GM21367 (cell line): ENCODE data around the gene IL5RA.

ENCODE experiments used
- ATAC-seq: cut with Tn5 transposase; IDR thresholded peaks from one replicate; pipeline ENCODE4 v1.9.1; 2021; ENCODE audit not compliant: unreplicated experiment

IL5RA gene

DNA sequence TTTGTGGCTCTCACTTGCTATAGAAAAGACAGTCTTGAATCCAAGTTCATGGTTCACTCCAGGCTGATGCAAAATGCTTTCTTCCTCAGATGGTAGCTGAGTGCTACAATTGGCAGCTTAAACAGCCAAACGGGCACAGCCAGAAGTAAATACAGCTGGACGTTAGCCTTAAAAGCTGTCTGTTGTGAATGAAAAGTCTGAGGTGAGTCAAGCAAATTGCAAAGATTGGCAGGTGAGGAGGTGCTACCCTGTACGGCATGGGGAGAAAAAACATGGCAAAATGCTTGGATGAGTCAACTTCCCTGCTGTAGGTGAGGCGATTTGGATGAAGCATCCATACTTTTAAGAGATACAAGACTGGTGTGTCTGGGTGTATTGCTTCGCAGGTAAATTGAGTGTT, 40.5 kb downstream of the IL5RA start:
- no peak for ATAC-seq

DNA sequence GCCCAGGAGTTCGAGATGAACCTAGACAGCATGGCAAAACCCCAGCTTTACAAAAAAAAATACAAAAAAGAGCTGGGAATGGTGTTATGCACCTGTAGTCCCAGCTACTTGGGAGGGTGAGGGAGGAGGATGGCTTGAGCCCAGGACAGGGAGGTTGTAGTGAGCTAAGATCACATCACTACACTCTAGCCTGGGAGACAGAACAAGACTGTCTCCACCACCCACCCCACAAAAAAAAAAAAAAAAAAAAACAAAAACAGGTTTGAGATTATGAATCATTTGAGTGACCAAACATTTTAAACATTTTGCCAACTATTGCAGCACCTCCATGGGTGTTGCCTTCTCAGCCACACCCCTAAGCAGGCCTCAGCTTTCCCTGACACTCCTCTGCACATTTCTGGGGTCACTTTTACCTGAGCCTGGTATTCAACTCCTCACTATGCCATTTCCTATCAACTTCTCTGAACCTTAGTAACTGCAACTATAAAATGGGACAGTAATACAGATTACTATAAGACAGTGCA, 41.8 kb downstream of the IL5RA start:
- ATAC-seq = no peak

DNA sequence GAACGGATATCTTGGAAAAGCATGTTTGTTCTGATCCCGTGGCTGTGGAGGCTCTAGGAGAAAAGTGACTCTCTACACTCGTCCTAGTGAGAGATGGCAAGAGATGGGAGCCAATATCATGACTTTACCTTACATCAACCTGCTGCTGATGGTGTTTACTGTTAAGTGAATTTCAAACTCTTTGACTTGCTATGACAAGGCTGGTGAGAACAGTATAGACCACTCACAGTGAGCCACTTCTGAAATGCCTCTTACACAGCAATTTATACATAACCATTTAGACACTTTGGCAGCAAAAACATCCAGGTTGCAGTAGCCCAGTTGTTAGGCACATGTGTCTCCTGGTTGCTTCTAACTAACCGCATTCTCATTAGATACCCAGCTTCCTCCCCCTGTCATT, 43.3 kb downstream of the IL5RA start:
- ATAC-seq = no peak

DNA sequence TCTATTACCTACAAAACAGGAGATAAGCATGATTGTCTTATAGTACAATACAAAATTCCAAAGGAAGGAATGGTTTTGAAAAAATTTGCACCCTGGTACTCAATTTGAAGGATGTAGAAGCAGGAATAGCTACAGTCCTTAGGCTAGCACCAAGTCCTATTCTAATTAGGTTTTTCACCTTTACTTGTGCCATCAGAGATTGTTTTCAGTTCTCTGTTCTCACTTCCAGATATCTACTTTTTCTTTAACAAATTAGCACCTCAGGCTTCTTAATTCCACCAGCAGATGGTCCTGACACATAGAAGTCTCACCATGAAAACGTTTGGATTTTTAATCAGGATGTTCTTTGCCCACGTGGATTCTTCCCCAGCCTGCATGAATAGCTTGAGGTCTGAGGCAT, 43.8 kb downstream of the IL5RA start:
- peak; percentile 86 for ATAC-seq

DNA sequence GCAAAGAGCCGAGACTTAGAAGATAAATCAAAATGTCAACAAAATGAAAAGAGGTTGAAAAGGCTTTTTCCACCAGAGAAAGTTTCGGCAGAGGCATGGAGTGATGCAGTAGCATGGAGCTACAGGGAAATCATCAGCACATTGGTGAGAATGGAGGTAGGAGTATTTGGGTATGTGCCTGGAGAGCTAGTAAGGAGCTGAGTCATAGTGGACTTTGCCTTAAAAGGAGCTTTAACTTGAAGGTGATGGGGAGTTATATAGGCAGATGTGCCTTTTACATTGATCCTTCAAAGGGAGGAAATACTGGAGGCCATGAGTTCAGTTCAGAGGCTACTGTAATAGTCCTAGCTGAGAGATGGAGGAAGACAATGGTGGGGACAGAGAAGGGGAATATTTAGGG, 44.3 kb downstream of the IL5RA start:
- no peak for ATAC-seq

DNA sequence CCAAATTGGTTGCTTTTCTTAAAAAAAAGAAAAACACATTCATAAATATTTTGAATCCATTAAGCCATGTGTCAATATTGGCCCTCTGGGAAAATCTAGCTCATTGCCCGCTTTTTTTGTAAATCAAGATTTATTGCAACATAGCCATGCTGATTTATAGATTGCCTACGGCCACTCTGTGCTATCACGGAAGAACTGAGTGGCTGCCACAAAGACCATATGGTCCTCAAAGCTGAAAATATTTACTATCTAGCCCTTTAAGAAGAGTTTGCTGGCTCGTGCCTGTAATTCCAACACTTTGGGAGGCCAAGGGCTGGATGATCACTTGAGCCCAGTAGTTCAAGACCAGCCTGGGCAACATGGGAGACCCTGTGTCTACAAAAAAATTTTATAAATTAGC, 45.9 kb downstream of the IL5RA start:
- ATAC-seq = no peak

DNA sequence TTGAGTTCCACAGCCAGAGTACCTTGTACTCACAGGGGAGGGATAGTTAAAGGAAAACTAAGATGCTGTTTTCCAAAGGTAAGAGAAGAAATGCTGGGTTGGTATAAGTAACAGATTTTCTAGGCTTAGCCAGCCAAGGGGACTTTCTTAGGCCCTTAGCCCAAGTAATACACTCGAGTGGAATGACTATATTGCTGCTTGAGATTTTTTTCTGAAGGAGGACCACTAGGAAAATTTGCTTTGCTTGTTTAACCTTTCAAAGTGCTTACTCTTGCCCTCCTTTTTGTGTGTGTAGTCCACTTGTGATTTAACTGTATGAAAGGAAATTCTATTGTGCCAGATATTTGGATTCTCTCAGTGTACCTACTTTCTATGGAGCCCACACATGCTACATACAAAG, 50.5 kb downstream of the IL5RA start:
- no peak for ATAC-seq

DNA sequence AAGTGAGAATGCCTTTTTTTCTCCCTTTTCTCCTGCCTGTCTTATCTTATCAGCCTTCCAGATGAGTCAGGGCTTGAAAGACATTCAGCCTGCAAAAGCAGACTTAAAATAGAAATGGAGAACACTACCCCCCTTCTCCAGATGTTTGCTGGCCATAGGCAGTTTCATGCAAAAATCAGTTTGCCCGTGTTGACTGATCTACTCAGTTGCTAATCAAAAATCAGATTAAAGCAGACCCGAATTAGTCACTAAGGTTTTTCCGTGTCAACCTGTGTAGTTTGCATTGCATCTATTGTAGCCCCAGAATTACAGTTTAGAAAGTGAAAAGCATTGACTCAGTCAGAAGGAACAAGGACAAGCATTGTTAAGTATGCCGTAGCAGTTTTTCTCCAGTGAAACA, 56.2 kb downstream of the IL5RA start:
- ATAC-seq = no peak

DNA sequence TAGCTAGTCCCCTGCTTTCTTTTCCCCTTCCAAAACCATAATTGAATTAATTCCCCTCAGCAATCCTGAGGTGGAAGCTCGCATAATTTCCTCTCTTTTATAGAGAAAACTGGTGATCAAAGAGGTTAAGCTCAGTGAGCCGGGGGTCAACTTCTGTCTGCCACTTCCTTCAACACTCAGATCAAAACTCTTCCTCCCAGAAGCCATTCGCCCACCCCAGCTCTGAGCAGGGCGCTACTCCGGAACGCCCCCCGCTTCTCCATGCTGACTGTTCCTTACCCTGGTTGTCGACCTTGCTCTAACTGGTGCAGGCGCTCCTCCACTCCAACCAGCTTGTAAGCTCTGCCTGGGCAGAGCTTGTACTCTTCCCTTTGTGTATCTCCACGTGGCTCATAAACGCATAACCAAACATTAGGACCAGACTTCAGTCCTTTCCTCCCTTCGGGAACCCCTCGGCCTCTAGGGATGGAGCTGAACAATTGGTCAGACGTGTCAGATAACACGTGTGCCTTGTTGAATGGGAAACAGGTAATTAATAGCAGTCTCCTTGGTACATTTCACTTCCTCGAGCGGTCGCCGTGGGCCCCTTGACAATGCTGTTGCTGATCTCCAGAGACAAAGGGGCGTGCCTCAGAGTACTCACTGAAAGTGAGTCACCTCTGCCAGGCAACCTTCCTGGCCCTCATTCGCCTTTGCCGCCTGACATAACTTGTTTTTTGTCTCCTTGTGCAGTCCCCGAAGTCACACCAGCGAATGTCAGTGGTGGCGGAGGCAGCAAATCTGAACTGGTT, 71.8 kb downstream of the IL5RA start:
- peak; percentile 90 for ATAC-seq

DNA sequence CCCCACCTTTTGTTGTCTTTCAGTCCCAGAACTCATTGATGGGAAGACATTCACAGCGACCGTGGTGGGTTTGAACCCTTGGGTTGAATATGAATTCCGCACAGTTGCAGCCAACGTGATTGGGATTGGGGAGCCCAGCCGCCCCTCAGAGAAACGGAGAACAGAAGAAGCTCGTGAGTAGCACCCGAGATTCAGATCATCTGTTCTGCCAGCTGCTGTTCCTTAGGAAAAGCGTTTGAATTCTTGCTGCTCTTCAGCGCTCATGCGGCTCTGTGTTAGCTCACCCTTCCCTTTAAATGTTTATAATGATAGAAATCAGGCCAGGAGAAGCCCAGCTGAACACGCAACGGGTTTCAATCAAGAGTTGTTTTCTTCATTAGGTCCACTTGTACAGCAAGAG, 73.0 kb downstream of the IL5RA start:
- no peak for ATAC-seq

DNA sequence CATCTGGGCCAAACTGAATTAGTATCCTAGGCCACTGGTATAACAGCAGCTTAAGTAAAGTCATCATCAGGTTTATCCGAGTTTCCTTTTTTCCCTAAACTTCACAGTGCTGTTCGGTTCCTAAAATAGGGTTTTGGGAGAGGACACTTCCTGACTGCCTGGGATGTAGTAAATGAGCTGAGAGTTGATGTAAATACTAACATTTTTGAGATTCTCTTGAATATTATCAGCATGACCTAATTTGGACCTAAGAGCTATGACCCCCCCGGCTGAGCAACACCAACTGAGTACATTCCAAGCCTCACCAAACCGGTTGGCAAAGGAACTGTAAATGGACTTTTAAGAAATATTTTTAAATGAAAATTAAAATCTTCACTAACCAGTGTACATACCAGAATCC, 78.8 kb downstream of the IL5RA start:
- ATAC-seq = no peak

DNA sequence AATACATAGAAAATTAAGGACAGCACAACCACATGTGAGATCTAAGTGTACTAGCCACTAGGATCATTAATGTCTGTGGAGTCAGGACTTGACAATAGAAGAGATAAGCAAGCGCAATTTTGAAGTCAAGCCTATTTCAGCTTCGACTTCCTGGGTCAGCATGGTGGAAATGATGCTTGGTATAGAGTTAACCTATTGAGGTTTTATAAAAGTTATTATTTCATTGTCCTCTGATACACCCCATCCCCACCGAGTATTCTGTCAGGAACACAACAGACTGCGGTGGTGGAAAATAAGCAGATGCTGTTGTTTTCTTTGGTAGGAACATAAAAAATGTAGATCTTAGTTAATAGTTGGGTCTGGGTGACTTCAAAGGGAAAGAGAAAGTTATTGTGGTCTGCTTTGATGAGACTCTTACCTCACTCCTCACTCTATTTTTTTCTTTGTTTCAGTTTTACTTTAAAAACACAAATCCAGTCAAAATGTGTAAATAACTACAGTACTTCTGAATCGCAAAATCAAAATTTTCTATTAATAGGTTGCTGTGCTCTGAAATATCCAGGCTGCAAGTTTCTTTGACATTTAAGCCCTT, 82.1 kb downstream of the IL5RA start:
- peak; percentile 98 for ATAC-seq

DNA sequence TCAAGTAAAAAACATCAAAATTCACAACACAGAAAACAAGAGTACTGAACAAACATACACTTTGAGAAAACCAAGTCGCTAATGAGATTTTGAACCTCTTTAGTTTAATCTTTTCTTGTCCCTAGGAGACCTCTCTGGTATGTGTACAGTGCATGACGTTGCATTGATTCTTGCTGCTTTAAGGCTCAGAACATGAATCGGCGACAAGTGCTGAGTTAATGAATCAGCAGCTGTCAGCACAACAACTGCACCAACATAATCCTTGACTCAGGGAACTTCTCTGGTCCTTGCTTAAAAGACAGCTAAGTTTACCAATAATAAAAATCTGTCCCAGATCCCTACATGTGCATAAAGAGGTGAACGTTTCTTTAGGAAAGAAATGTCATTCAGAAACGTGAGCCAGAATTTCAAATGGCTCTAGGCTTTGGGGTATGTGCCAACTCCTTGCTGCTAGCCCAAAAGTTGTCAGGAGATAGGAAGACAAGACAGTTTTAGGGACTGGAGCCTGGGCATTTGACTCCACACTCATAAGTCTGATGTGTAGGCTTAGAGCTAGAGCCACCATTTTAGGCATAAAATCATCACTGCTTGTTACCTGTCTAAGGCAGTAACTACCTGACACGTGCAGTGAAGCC, 86.9 kb downstream of the IL5RA start:
- ATAC-seq = no peak

DNA sequence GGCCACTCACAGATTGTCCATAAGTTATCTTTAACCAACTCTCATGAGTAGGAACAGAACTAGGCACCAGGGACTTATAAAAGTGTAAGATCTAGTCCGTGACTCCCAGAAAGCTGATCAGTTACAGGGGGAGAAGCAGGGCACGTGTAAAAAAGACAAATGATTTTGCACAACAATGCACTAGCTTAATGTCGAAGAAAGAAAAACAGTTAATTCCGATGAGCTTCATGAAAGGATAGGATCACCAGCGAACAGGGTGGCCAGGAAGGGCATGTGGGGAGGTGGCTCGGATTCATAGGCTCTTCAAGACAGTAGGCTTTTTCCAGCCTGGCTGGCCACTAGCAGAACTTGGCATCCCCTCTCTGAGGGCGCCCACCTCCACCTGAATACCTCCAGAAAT, 90.0 kb downstream of the IL5RA start:
- ATAC-seq = no peak
